Ishikawa (cell line): Measurements from ENCODE around the gene ICAM1.

Experiments used
- CEBPB ChIP-seq: IDR thresholded peaks from 2 replicates; pipeline ENCODE4 v1.6.1; 2012
- CREB1 ChIP-seq: IDR thresholded peaks from 2 replicates; pipeline ENCODE4 v1.6.1; 2012; ENCODE audit warnings: low read depth
- EGR1 ChIP-seq: IDR thresholded peaks from 2 replicates; pipeline ENCODE4 v1.6.1; 2012
- EP300 ChIP-seq: IDR thresholded peaks from 2 replicates; pipeline ENCODE4 v1.6.1; 2012; ENCODE audit warnings: borderline replicate concordance
- FOXM1 ChIP-seq: IDR thresholded peaks from 2 replicates; pipeline ENCODE4 v1.6.1; 2012; ENCODE audit warnings: low read depth, borderline replicate concordance
- NFIC ChIP-seq: IDR thresholded peaks from 2 replicates; pipeline ENCODE4 v1.6.1; 2012
- RAD21 ChIP-seq: IDR thresholded peaks from 2 replicates; pipeline ENCODE4 v1.6.1; 2012; ENCODE audit warnings: low read depth
- TAF1 ChIP-seq: IDR thresholded peaks from 2 replicates; pipeline ENCODE4 v1.6.1; 2012; ENCODE audit warnings: low read depth, mild to moderate bottlenecking
- TCF12 ChIP-seq: IDR thresholded peaks from 2 replicates; pipeline ENCODE4 v1.6.1; 2012; ENCODE audit warnings: low read depth
- TEAD4 ChIP-seq: IDR thresholded peaks from 2 replicates; pipeline ENCODE4 v1.6.1; 2012
- YY1 ChIP-seq: IDR thresholded peaks from 2 replicates; pipeline ENCODE4 v1.6.1; 2012; ENCODE audit warnings: low read depth
- ZBTB7A ChIP-seq: IDR thresholded peaks from 2 replicates; pipeline ENCODE4 v1.6.1; 2012; ENCODE audit warnings: low read depth
- TF ChIP-seq, protein P1 (sequence below): IDR thresholded peaks from 2 replicates; pipeline ENCODE4 v1.6.1; 2012
- TF ChIP-seq, protein P2 (sequence below): IDR thresholded peaks from 2 replicates; pipeline ENCODE4 v1.6.1; 2012; ENCODE audit warnings: low read depth, mild to moderate bottlenecking
- TF ChIP-seq, protein P3 (sequence below): IDR thresholded peaks from 2 replicates; pipeline ENCODE4 v1.6.1; 2012

The ICAM1 gene

DNA sequence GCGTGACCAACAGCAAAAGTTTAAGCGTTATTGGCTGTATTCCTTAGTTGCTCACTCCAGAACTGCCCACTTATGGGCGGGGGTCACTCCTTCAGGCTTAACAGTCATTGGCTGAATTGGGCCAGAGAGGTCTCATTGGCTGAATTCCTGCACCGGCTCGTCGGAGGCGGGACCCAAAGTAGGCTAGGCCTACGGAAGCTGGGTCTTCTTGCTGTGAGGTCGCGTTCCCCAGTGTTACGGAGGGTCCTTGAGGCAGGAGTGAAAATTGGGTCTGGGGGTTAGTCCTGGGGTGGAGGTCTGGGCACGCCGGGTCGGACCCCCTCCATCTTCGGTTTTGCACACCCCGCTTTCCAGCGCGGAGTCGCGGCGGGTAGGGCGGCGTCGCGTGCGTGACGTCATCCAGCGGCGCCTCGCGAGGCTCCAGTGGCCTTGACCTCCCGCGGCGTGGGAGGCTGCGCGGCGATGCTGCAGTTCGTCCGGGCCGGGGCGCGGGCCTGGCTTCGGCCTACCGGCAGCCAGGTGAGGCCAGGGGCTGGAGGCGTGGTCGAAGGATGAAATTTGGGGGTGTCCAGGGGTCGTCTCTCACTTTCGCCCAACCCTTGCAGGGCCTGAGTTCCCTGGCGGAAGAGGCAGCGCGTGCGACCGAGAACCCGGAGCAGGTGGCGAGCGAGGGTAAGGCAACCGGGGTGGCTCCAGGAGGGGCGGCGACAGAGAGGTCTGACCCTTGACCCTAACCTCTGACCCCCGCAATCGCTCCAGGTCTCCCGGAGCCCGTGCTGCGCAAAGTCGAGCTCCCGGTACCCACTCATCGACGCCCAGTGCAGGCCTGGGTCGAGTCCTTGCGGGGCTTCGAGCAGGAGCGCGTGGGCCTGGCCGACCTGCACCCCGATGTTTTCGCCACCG lies 18.9 kb upstream of the ICAM1 start, which contains the start of gene MRPL4:
Gene MRPL4, plus strand, starts transcription at position 423 of the 903 bp plus-strand sequence. Its CDS starts 40 bp downstream, at position 463.
- TF ChIP-seq EGR1 (peak; percentile 73; the same call in 1 of the 2 replicates), CEBPB (no peak), YY1 (0 out of 2 replicates have a peak, but pooled peaks have one; percentile 52), FOXM1 (no peak), TCF12 (peak; percentile 64), TEAD4 (no peak), ZBTB7A (peak; percentile 73; the same call in 1 of the 2 replicates), CREB1 (peak; percentile 93), TAF1 (peak; percentile 78), NFIC (peak; percentile 23; the same call in 1 of the 2 replicates), EP300 (no peak)
- TF ChIP-seq, protein P1, sequence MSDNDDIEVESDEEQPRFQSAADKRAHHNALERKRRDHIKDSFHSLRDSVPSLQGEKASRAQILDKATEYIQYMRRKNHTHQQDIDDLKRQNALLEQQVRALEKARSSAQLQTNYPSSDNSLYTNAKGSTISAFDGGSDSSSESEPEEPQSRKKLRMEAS: peak; percentile 94
- TF ChIP-seq, protein P2, sequence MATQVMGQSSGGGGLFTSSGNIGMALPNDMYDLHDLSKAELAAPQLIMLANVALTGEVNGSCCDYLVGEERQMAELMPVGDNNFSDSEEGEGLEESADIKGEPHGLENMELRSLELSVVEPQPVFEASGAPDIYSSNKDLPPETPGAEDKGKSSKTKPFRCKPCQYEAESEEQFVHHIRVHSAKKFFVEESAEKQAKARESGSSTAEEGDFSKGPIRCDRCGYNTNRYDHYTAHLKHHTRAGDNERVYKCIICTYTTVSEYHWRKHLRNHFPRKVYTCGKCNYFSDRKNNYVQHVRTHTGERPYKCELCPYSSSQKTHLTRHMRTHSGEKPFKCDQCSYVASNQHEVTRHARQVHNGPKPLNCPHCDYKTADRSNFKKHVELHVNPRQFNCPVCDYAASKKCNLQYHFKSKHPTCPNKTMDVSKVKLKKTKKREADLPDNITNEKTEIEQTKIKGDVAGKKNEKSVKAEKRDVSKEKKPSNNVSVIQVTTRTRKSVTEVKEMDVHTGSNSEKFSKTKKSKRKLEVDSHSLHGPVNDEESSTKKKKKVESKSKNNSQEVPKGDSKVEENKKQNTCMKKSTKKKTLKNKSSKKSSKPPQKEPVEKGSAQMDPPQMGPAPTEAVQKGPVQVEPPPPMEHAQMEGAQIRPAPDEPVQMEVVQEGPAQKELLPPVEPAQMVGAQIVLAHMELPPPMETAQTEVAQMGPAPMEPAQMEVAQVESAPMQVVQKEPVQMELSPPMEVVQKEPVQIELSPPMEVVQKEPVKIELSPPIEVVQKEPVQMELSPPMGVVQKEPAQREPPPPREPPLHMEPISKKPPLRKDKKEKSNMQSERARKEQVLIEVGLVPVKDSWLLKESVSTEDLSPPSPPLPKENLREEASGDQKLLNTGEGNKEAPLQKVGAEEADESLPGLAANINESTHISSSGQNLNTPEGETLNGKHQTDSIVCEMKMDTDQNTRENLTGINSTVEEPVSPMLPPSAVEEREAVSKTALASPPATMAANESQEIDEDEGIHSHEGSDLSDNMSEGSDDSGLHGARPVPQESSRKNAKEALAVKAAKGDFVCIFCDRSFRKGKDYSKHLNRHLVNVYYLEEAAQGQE: no peak
- TF ChIP-seq, protein P3, sequence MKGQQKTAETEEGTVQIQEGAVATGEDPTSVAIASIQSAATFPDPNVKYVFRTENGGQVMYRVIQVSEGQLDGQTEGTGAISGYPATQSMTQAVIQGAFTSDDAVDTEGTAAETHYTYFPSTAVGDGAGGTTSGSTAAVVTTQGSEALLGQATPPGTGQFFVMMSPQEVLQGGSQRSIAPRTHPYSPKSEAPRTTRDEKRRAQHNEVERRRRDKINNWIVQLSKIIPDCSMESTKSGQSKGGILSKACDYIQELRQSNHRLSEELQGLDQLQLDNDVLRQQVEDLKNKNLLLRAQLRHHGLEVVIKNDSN: peak; percentile 32; the same call in 1 of the 2 replicates

DNA sequence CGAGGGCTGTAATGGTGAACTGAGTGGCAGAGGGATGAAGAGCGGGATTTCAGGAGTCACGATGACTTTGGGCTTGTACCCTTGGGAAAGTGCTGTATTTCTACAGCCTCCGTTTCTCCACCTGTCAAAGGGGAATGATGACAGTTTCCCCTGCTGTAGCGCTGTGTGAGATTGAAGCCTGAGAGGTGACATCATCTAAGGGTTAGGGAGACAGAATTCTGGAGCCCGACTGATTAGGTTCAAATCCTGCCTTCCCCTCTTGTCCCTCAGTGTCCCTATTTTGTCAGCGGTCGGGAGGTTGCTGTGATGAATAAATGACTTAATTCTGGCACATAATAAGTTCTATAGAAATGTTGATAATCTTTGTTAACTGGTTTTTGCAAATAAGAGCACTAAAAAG lies 18.2 kb upstream of the ICAM1 start:
- TF ChIP-seq RAD21 (no peak), FOXM1 (no peak), EP300 (no peak), EGR1 (no peak), CREB1 (no peak), TEAD4 (no peak), TCF12 (no peak), TAF1 (no peak)
- TF ChIP-seq, protein P2: no peak
- TF ChIP-seq, protein P3: no peak

DNA sequence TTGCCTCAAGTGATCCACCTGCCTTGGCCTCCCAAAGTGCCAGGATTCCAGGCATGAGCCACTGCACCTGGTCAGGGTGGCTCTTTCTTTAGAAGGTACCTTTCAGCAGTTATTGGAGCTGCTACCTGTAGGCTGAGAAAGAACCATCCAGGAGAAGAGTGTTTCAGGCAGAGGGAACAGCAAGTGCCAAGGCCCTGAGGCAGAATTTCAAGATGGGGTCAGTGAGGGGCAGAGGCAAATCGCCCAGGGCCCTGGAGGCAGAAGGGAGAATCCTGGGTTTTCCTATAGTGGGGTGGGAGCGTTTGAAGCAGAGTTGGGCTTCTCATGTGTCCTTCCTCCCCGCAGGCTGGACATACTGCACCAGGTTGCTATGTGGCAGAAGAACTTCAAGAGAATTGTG lies 16.7 kb upstream of the ICAM1 start:
- TF ChIP-seq YY1 (no peak), NFIC (no peak), TCF12 (no peak), EP300 (no peak)

DNA sequence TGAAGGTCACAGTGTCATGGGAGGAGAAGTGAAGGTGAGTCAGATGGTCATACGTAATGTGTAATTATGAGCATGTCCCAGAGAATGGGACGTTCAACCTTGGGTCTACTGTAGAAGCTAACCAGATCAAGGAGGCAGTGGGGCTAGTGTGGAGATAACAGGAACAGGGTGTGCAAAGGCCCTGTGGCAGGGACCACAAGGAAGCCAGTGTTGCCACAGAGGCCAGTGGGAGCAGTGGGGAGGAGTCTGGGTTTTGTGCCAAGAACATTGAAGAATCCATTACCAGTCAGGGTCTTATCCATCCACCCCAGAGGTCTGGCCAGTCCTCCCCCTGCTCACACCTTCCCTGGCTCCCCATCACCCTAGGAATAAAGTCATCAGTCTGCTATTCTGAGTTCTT lies 15.6 kb upstream of the ICAM1 start:
- TF ChIP-seq TCF12: no peak
- no peak for TF ChIP-seq TAF1
- TF ChIP-seq CEBPB: no peak
- no peak for TF ChIP-seq EP300
- TF ChIP-seq YY1: no peak
- no peak for TF ChIP-seq TEAD4
- TF ChIP-seq RAD21: no peak
- TF ChIP-seq NFIC: no peak
- TF ChIP-seq, protein P1: no peak
- TF ChIP-seq, protein P3: no peak
- TF ChIP-seq ZBTB7A: no peak
- TF ChIP-seq FOXM1: no peak

DNA sequence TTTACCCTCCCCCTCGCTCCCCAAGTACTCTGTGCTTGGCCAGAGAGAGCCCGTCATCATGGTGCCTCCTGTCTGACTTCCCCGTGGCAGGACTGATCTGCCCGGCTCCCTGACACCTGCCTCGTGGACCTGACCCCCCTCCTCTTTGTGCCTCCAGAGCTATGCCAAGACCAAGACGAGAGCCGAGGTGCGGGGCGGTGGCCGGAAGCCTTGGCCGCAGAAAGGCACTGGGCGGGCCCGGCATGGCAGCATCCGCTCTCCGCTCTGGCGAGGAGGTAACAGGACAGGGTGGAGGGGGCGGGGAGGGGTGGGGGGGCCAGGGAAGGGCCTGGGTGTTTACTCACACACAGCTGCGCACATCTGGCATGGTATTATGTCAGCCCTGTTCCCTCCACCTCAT lies 14.4 kb upstream of the ICAM1 start:
- TF ChIP-seq FOXM1: no peak
- TF ChIP-seq, protein P1: no peak
- no peak for TF ChIP-seq CREB1
- TF ChIP-seq RAD21: no peak
- TF ChIP-seq CEBPB: no peak
- no peak for TF ChIP-seq TAF1
- no peak for TF ChIP-seq EGR1
- TF ChIP-seq, protein P3: no peak
- TF ChIP-seq EP300: no peak
- TF ChIP-seq TEAD4: no peak
- TF ChIP-seq, protein P2: no peak
- TF ChIP-seq ZBTB7A: no peak
- no peak for TF ChIP-seq YY1
- TF ChIP-seq TCF12: no peak
- no peak for TF ChIP-seq NFIC
